Measurements from ENCODE around the gene YEATS4.

The YEATS4 gene

DNA sequence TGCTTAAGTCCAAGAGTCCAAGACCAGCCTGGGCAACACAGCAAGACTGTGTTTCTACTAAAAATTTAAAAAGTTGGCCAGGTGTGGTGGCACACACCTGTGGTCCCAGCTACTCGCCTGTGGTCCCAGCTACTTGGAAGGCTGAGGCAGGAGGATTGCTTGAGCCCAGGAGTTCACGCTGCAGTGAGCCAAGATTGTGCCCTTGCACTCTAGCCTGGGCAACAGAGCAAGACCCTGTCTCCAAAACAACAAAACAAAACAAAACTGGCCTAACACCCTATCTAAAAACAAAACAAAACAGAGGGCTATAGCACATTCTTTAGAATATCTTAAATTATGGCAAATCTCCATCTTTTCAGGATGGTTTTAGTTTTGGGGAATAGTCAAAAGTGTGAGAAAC is 14.5 kb upstream of the YEATS4 start:
- Mint-ChIP-seq H3K9me3 (no peaks in the 10 kb centered on the region), H3K4me1 (no peaks in the 10 kb centered on the region), H3K27me3 (ENCODE audit: low read depth, poor library complexity) (peaks cover 6% of the 10 kb centered on the region), H3K4me3 (no peak overlapping the region), H3K27ac (no peak overlapping the region), H3K36me3 (ENCODE audit: low read depth) (no peaks in the 10 kb centered on the region)
- no peak for DNase-seq
- TF ChIP-seq, protein P1, sequence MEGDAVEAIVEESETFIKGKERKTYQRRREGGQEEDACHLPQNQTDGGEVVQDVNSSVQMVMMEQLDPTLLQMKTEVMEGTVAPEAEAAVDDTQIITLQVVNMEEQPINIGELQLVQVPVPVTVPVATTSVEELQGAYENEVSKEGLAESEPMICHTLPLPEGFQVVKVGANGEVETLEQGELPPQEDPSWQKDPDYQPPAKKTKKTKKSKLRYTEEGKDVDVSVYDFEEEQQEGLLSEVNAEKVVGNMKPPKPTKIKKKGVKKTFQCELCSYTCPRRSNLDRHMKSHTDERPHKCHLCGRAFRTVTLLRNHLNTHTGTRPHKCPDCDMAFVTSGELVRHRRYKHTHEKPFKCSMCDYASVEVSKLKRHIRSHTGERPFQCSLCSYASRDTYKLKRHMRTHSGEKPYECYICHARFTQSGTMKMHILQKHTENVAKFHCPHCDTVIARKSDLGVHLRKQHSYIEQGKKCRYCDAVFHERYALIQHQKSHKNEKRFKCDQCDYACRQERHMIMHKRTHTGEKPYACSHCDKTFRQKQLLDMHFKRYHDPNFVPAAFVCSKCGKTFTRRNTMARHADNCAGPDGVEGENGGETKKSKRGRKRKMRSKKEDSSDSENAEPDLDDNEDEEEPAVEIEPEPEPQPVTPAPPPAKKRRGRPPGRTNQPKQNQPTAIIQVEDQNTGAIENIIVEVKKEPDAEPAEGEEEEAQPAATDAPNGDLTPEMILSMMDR (IDR thresholded peaks at IDR 0.05): no peak

DNA sequence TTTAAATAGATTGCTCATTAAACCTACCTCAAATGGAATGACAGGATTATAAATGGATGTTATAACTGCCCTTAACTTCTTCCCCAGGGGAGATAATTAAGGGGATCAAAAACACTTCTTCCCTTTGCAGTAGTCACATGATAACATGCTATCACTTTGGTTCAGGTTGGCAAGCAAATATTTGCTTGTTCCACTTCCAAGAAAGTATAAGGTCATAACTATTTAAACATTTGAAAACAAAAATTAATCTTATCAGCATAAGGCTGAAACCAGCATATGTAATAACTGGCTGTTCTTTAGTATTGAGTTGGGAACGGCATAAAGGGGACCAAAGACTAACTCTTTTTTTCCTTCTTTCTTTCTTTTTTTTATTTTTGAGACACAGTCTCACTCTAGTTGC is 13.8 kb upstream of the YEATS4 start:
- no peaks in the 10 kb centered on the region for H3K36me3 Mint-ChIP-seq (ENCODE audit: low read depth)
- no peaks in the 10 kb centered on the region for H3K4me1 Mint-ChIP-seq
- H3K27ac Mint-ChIP-seq: no peak overlapping the region
- no peak for DNase-seq
- H3K4me3 Mint-ChIP-seq: no peak overlapping the region
- H3K9me3 Mint-ChIP-seq: no peaks in the 10 kb centered on the region
- TF ChIP-seq, protein P1 (IDR thresholded peaks at IDR 0.05): no peak
- H3K27me3 Mint-ChIP-seq (ENCODE audit: low read depth, poor library complexity): peaks cover 6% of the 10 kb centered on the region

DNA sequence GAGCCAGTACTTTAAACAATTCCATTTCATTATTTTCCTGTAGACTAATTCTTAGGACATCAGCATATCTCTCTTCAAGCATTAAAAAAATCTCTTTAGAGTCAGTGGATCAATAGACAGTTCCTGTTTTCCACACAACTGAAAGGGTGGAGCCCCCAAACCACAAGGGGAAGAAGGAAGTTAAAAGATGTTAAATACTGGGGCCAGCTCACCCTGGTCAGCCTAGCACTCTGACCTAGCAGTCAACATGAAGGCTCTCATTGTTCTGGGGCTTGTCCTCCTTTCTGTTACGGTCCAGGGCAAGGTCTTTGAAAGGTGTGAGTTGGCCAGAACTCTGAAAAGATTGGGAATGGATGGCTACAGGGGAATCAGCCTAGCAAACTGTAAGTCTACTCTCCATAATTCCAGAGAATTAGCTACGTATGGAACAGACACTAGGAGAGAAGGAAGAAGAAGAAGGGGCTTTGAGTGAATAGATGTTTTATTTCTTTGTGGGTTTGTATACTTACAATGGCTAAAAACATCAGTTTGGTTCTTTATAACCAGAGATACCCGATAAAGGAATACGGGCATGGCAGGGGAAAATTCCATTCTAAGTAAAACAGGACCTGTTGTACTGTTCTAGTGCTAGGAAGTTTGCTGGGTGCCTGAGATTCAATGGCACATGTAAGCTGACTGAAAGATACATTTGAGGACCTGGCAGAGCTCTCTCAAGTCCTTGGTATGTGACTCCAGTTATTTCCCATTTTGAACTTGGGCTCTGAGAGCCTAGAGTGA is 11.2 kb upstream of the YEATS4 start, which contains the start of gene LYZ:
Gene LYZ, plus strand, starts transcription at position 220 of the 777 bp plus-strand sequence. Its CDS starts 28 bp downstream, at position 248.
- no peak for DNase-seq
- peaks cover 6% of the 10 kb centered on the region for H3K27me3 Mint-ChIP-seq (ENCODE audit: low read depth, poor library complexity)
- H3K9me3 Mint-ChIP-seq: no peaks in the 10 kb centered on the region
- H3K27ac Mint-ChIP-seq: no peak within 1 kb of the TSS
- H3K4me3 Mint-ChIP-seq: no peak within 1 kb of the TSS
- H3K36me3 Mint-ChIP-seq (ENCODE audit: low read depth): no peaks in the 10 kb centered on the region
- H3K4me1 Mint-ChIP-seq: no peaks in the 10 kb centered on the region
- TF ChIP-seq, protein P1 (IDR thresholded peaks at IDR 0.05): no peak

DNA sequence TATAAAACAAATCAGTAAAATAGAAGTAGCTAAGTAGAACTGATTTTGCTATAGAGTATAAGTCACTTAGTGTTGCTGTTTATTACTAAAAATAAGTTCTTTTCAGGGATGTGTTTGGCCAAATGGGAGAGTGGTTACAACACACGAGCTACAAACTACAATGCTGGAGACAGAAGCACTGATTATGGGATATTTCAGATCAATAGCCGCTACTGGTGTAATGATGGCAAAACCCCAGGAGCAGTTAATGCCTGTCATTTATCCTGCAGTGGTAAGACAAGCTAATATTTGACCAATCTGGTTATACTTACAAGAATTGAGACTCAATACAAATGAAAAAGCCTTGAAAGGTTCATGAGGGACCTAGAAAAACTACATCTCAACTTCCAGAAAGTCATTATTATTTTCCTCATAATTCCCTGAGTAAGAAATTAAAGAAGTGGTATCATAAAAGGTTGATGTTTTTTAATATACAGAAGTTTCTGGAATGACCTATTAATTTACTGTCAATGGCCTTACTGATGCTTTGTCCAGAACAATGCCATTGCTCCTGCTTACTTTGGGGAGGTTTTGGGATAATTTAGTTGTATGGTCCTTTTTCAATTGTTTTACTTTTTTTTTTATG is 9.4 kb upstream of the YEATS4 start:
- Mint-ChIP-seq H3K27me3 (ENCODE audit: low read depth, poor library complexity) (peaks cover 8% of the 10 kb centered on the region), H3K36me3 (ENCODE audit: low read depth) (no peaks in the 10 kb centered on the region), H3K27ac (no peak overlapping the region), H3K4me3 (no peak overlapping the region), H3K9me3 (no peaks in the 10 kb centered on the region), H3K4me1 (peaks cover 10% of the 10 kb centered on the region)
- DNase-seq: no peak
- TF ChIP-seq, protein P1 (IDR thresholded peaks at IDR 0.05): no peak

DNA sequence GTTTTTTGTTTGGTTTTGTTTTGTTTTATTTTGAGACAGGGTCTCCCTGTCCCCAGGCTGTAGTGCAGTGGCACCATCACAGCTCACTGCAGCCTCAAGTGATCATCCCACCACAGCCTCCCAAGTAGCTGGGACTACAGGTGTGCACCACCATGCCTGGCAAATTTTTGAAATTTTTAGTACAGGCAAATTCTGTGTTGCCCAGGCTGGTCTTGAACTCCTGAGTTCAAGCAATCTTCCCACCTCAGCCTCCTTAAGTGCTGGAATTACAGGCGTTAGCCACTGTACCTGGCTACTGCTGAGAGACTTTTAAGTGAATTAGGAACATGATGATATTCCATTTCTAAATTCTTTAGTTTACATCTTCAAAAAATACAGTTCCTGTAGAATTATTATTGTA is 8.8 kb upstream of the YEATS4 start:
- no peak for DNase-seq
- Mint-ChIP-seq H3K4me3 (no peak overlapping the region), H3K9me3 (no peaks in the 10 kb centered on the region), H3K36me3 (ENCODE audit: low read depth) (no peaks in the 10 kb centered on the region), H3K27me3 (ENCODE audit: low read depth, poor library complexity) (peaks cover 8% of the 10 kb centered on the region), H3K4me1 (peaks cover 11% of the 10 kb centered on the region), H3K27ac (no peak overlapping the region)
- TF ChIP-seq, protein P1 (IDR thresholded peaks at IDR 0.05): no peak
